ENCODE data around the gene HTR1A.

Gene HTR1A

GRCh38 chr5:63911871-63912270 is 50.4 kb downstream of the HTR1A start:
- no peak overlapping the region for H3K4me3 ChIP-seq (ENCODE audit: low read depth, low read length)
- DNase-seq (ENCODE audit: low read depth), result no peak
- TF ChIP-seq CTCF (IDR thresholded peaks at IDR 0.05; ENCODE audit: insufficient read depth, low read depth, low read length, missing control alignments), result no peak
